HG03354 (cell line): ENCODE results near the gene ENG.
"Not testable (repeated sequence)": the region's sequence is repeated elsewhere in the genome, so short reads cannot be mapped to it uniquely, and the experiment has no call there.

ENCODE experiments used
- ATAC-seq: cut with Tn5 transposase; IDR thresholded peaks from one replicate; pipeline ENCODE4 v1.9.1; 2021; ENCODE audit warnings: mild to moderate bottlenecking; ENCODE audit not compliant: unreplicated experiment, poor library complexity, severe bottlenecking

The ENG gene

GRCh38 chr9:127854184-127854806, at the start of gene ENG:
Gene ENG, minus strand, starts transcription at chr9:127854658. Its CDS starts 303 bp downstream, at chr9:127854355.
- ATAC-seq = no peak

GRCh38 chr9:127903557-127904475, 49.4 kb upstream of the ENG start:
- no peak for ATAC-seq

DNA sequence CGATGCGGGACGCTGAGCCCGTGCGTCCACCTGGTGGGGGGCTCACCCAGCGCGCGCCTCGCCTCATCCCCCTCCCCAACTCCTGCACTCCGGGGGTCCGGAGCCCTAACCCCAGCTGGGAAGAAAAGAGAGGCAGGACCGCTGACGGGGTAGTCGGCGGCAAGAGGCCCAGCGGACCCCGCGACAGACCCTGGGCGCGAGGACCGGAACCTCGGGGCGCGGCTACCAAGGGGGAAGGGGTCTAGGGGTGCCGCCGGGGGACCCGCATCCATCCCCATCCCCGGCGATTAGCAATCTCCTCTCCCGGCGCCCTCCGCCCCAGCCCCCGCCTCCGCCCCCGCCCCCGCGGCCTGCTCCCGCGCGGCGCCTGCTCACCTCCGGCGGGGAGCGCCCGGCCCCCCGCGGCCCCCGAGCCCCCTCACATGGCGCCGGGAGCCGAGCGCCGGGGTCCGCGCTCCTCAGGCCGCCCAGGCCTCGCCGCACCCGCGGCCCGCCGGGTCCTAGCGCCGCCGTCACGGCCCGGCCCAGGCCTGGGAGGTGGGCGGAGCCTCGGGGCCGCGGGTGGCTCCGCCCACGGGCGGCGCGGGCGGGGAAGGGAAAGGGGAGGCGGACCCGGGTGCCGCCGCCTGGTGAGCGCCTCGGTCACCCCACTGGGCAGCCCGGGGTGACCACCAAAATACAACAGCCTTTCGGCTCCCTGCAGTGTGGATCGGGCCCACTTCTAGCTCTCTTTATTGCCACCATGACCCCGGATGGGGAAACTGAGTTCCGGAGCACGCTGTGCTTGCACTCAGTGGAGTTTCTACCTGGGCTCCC, 44.9 kb upstream of the ENG start, which contains the start of gene ST6GALNAC6:
Gene ST6GALNAC6 (minus strand): TSS at position 476 of the 816 bp plus-strand sequence. CDS start 1,622 bp downstream, outside the sequence.
- ATAC-seq = peak; percentile 62

DNA sequence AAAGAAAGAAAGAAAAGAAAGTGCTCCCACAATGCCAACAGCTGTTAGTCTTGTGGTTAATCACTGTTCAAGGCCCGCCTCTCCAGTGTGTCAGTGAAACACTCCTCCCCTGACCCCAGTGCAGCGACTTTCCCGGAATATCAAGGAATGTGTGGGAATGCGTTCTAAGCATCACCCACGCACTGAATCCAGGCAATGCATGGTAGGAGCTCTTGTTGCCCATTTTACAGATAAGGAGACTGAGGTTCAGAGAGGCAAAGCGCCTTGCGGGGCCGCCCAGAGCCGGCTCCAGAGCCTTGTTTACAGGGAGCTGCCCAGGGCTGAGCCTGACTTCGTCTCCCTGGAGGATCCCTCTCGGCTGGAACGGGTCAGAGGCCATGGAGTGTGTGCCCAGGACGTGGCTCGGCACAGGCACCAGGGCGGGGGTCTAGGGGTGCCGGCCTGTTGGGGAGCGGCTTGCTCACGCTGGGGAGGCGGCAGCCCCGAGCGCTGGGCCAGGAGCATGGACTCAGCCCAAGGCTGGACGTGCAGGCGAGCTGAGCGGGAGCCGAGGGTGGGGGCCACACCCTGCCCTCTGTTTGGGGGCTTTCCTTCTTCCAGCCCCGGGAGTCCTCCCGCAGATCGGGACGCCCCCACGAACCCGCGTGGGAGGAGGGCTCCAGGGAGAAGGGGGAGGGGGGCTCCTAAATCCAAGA, 44.1 kb upstream of the ENG start:
- ATAC-seq = peak; percentile 13

DNA sequence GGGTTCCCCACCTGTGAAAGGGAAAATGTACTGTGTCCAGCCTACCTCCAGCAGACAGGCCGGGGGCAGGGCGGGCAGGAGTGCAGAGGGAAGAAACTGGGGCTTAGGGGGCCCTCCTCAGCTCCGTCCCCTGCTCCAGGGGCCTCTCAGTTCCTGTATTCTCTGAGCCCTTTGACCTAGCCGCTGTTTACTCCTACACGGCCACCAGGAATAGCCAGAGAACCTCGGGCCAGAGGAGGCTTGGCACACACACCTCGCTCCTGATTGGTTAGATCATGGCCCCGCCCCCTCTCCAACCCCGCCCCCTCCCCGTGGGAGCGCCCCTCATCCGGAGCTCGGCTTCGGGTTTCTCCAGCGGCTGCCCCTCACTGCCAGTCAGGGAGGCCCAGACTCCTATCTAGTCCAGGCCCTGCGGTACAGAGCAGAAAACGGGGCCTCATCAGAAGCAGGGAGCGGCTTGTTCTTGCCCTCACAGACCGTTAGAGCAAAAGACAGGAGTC, 42.8 kb upstream of the ENG start:
- no peak for ATAC-seq

- no peak for ATAC-seq
Measured at GRCh38 chr9:127896395-127897192, 42.1 kb upstream of the ENG start.

DNA sequence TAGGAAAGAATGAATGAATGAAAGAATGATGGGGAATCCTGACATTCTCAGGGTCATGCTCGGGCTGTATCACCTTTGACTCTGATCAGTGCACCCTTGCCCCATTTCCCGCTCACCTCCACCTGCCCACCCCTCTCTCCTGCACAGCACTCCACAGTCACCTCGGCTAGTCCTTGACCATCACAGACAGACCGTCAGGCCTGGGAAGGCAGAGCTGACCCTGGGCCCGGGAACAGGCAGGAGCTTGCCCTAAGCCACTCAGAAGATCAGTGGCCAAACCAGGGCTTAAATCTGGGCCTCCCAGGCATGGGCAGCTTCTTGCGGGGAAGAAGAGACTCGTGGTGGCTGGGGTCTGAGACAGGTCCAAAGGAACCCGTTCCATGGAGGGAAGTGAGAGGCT, 41.4 kb upstream of the ENG start:
- no peak for ATAC-seq

DNA sequence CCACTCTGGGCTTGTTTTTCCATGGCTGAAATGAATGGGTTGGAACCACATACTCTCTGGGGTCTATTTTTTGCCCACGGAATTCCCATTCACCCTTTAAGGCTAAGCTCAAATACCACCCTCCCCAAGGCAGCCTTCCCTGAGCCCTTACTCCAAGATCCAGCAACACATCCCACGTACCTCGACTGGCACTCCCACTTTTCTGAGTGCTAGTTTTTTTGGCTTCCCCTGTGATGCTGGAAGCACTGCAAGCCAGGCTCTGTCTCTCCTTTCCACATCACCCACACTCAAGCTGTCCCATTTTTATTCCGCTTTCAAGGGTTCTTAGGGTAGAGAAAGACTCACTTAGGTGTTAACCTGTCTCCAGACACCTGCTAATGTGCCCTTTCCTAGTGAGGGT, 38.9 kb upstream of the ENG start:
- ATAC-seq = no peak

GRCh38 chr9:127892831-127893230, 38.4 kb upstream of the ENG start:
- no peak for ATAC-seq

GRCh38 chr9:127890053-127890452, 35.6 kb upstream of the ENG start:
- ATAC-seq = no peak

GRCh38 chr9:127887792-127888191, 33.3 kb upstream of the ENG start:
- ATAC-seq = no peak

DNA sequence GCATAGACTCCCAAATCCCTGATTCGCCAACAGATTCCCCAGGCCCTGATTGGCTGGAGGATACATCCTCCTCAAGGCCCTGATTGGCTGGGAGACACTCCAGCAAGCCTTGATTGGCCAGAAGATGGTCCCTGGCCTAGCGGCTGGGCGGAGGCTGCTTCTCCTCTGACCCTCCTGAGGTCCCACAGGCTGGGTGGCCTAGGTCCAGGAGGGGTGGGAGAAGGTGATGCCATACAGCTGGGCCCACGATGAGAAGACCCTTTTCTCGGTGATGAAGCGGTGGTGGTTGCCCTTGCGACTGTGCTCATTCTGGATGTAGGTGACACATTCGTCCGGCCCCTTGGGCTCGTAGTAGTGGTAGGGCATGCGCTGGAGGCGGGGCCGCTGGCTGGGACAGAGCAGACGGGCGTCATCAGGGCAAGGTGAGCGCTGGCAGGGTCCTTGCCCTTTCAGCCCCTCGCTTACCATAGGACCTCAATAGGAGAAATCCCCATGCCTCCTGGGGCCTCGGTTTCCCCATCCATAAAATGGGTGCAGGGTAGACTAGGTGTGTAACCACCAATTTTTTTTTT, 32.0 kb upstream of the ENG start:
- no peak for ATAC-seq

DNA sequence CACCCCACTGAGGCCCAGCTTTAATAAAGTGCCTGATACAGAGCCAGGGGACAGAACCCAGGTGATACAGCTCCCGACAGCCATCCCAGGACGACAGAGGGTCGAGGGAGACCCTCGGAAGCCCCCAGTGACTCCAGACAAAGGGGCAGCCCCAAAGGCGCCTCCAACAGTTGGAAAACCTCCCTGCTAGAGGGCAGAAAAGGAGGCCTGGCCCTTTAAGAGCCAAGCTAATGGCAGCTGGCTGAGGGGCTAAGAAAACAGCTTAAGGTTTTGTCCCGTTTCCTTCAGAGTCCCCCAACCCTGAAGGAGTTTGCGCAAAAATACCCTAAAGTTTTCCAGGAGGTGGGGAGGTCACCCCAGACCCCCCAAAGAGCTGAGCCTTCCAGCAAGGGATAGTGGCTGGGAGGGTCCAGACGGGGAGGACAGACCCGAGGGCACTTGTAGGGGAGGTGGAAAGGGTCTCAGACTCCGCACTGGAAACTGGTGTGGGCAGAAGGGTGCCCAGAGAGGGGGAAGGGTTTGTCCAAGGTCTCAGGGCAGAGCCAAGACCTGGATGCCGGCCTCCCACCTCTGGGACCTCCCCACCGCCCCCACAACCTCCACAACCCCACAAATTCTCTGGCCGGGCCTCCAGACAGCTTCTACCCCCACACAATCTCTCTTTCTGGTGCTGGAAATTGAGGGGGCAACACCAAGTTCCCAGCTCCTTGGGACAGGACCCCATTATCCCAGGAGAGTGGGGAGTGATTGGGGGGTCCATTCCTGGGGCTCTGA, 31.2 kb upstream of the ENG start:
- no peak for ATAC-seq

- no peak for ATAC-seq
Measured at GRCh38 chr9:127884976-127885490, 30.6 kb upstream of the ENG start.

DNA sequence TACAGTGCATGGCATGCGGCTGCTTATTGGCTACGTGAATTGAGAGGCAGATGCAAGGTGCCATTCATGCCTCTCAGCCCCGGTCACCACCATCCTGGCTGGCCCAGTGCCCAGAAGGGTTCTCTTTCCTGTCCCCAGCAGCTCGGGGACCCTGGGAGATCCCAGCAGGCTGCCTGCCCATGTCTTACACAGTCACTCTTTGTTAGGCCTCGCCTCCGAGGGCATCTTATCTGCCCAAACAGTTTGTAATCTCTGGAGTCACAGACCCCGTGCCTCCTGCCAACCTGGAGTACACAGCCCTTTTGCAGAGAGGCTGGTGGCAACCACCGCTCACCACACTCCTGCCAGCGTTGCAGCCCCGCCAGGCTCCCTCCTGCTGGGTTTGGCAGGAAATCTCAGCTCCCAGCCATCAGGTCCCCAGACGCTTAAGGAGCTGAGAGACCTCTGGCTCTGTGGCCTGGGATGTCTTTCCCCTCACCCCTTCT, 30.0 kb upstream of the ENG start:
- ATAC-seq = no peak

GRCh38 chr9:127883959-127884358, 29.5 kb upstream of the ENG start:
- no peak for ATAC-seq

DNA sequence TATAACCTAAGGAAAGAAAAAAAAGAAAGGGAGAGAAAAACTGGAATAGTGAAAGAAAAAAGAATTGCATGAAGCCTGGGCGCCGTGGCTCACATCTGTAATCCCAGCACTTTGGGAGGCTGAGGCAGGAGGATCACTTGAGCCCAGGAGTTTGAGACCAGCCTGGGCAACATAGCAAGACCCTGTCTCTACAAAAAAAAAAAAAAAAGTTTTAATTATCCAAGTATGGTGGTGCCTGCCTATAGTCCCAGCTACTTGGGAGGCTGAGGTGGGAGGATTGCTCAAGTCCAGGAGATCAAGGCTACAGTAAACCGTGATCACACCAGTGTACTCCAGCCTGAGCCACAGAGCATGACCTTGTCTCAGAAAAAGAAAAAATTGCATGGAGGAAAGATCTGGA, 27.3 kb upstream of the ENG start:
- ATAC-seq = not testable (repeated sequence)
